ENCODE data around the gene PIGH. TPM values are rescaled to one million over a fixed set of nuclear protein-coding genes. Genes with fewer than 3 reads are reported as not detected.

PIGH gene
- total RNA-seq, 3 donors from 2014 or later (not counting 1 experiment from before 2014, with no cell fraction given): 50.9 to 56.0 (median 54.5) TPM

DNA sequence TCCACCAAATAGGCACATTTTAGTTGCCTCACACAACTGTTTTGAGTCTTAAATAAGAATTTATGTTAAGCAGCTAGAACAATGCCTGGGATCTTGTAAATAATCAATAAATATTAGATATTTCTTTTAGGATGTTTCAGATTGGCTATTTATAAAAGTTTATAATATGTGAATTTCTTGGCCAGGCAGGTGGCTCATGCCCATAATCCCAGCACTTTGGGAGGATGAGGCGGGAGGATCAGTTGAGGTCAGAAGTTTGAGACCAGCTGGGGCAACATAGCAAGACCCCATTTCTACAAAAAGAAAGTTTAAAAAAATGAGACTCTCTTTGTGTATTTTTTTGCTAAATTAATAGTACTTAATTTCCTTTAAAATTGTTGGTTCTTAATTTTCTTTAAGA, 41.4 kb upstream of the PIGH start:
- Mint-ChIP-seq H3K36me3 (no peaks in the 10 kb centered on the region), H3K4me1 (peaks cover 0 to 5% of the 10 kb centered on the region in 2 donors), H3K27me3 (ENCODE audit: low read depth in 2 of 2) (no peaks in the 10 kb centered on the region), H3K4me3 (no peak overlapping the region), H3K27ac (no peak overlapping the region), H3K9me3 (no peaks in the 10 kb centered on the region)
- no peak for DNase-seq
- Histone ChIP-seq H3K36me3 (ENCODE audit: control insufficient read depth, insufficient read depth, low read length) (peaks cover 7% of the 10 kb centered on the region), H3K9me3 (ENCODE audit: control insufficient read depth, insufficient read depth, low read length) (no peaks in the 10 kb centered on the region), H3K4me1 (ENCODE audit: control insufficient read depth, insufficient read depth, low read length) (no peaks in the 10 kb centered on the region), H3K27me3 (ENCODE audit: control insufficient read depth, insufficient read depth, low read length) (no peaks in the 10 kb centered on the region), H3K27ac (ENCODE audit: low read length) (no peak overlapping the region), H3K4me3 (ENCODE audit: low read length) (no peak overlapping the region)
- no peak for ATAC-seq
- intact Hi-C loops (cut with micrococcal nuclease): no loop called here
- 90% methylated on average over 1 of the region's 1 CpG for WGBS (ENCODE audit: insufficient coverage)
- TF ChIP-seq, protein P1, sequence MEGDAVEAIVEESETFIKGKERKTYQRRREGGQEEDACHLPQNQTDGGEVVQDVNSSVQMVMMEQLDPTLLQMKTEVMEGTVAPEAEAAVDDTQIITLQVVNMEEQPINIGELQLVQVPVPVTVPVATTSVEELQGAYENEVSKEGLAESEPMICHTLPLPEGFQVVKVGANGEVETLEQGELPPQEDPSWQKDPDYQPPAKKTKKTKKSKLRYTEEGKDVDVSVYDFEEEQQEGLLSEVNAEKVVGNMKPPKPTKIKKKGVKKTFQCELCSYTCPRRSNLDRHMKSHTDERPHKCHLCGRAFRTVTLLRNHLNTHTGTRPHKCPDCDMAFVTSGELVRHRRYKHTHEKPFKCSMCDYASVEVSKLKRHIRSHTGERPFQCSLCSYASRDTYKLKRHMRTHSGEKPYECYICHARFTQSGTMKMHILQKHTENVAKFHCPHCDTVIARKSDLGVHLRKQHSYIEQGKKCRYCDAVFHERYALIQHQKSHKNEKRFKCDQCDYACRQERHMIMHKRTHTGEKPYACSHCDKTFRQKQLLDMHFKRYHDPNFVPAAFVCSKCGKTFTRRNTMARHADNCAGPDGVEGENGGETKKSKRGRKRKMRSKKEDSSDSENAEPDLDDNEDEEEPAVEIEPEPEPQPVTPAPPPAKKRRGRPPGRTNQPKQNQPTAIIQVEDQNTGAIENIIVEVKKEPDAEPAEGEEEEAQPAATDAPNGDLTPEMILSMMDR (IDR thresholded peaks at IDR 0.05): no peak

DNA sequence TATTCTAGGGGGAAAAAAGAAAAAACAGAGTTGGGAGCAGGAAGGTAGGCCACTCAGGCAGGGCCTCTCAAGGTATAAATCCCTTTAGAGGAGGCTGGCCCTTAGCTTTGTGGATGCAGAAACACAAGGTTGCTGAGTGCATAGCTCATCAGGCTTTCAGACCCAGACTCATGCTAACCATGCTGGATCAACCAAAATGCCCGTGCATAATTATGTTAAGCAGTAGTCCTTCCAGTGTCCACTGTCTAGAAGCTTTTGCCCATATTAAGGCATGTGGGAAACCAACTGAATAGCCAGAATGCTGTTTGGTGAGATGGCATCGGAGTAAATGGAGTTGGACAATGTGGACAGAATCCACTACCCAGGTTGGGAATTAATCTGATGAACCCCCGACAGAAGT, 38.6 kb upstream of the PIGH start:
- ATAC-seq (no peak), DNase-seq (no peak)
- Histone ChIP-seq H3K27me3 (ENCODE audit: control insufficient read depth, insufficient read depth, low read length) (no peaks in the 10 kb centered on the region), H3K4me1 (ENCODE audit: control insufficient read depth, insufficient read depth, low read length) (no peaks in the 10 kb centered on the region), H3K9me3 (ENCODE audit: control insufficient read depth, insufficient read depth, low read length) (no peaks in the 10 kb centered on the region), H3K4me3 (ENCODE audit: low read length) (no peak overlapping the region), H3K27ac (ENCODE audit: low read length) (no peak overlapping the region), H3K36me3 (ENCODE audit: control insufficient read depth, insufficient read depth, low read length) (no peaks in the 10 kb centered on the region)
- H3K27ac Mint-ChIP-seq: no peak overlapping the region
- peaks cover 0 to 5% of the 10 kb centered on the region in 2 donors for H3K4me1 Mint-ChIP-seq
- peaks cover 0 to 1% of the 10 kb centered on the region in 2 donors for H3K27me3 Mint-ChIP-seq (ENCODE audit: low read depth in 2 of 2)
- no peak overlapping the region for H3K4me3 Mint-ChIP-seq
- intact Hi-C loops (cut with micrococcal nuclease): no loop called here
- WGBS (ENCODE audit: insufficient coverage): 89% methylated on average over 3 of the region's 3 CpGs
- TF ChIP-seq, protein P1 (IDR thresholded peaks at IDR 0.05): no peak
- H3K9me3 Mint-ChIP-seq: no peaks in the 10 kb centered on the region
- H3K36me3 Mint-ChIP-seq: no peaks in the 10 kb centered on the region

DNA sequence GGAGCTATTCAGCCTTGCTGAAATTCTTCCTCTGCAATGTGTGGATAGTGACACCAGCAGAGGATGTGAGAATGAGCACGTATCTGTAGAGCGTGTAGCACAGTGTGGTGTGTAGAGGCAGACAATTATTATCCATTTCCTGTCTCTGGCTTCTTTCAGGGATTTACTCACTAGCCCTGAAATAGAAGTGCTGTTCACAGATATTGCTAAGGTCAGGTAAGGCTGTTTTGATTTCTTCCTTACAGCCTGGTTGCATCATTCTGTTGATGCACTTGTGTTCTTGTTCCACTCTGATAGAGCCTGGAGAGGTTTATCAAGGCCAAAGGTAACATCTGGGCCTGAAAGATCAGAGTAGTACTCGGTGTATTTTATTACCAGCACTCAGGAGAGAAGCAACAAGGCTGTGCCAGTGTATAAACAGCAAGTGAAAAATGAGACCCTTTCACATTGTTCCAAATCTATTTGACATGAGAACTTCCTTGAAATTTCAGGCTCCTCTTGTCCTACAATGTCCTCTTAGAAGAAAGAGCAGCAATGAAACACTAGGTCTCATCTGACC, 36.4 kb upstream of the PIGH start:
- Mint-ChIP-seq H3K27me3 (ENCODE audit: low read depth in 2 of 2) (peaks cover 0 to 6% of the 10 kb centered on the region in 2 donors), H3K9me3 (no peaks in the 10 kb centered on the region), H3K4me1 (no peaks in the 10 kb centered on the region), H3K27ac (no peak overlapping the region), H3K4me3 (no peak overlapping the region), H3K36me3 (no peaks in the 10 kb centered on the region)
- TF ChIP-seq, protein P1 (IDR thresholded peaks at IDR 0.05): no peak
- no peaks in the 10 kb centered on the region for H3K27me3 ChIP-seq (ENCODE audit: control insufficient read depth, insufficient read depth, low read length)
- no peak overlapping the region for H3K4me3 ChIP-seq (ENCODE audit: low read length)
- 75% methylated on average over 3 of the region's 3 CpGs for WGBS (ENCODE audit: insufficient coverage)
- DNase-seq: no peak
- intact Hi-C loops (cut with micrococcal nuclease): no loop called here
- no peaks in the 10 kb centered on the region for H3K36me3 ChIP-seq (ENCODE audit: control insufficient read depth, insufficient read depth, low read length)
- ATAC-seq: no peak
- no peak overlapping the region for H3K27ac ChIP-seq (ENCODE audit: low read length)
- no peaks in the 10 kb centered on the region for H3K9me3 ChIP-seq (ENCODE audit: control insufficient read depth, insufficient read depth, low read length)
- no peaks in the 10 kb centered on the region for H3K4me1 ChIP-seq (ENCODE audit: control insufficient read depth, insufficient read depth, low read length)

All from natural killer cell (primary cell).